CD14-positive monocyte (primary cell): ENCODE results near the gene LZTR1. TPM values are rescaled to one million over a fixed set of nuclear protein-coding genes. Genes with fewer than 3 reads are reported as not detected.
"Not testable (repeated sequence)": the region's sequence is repeated elsewhere in the genome, so short reads cannot be mapped to it uniquely, and the experiment has no call there.

Experiments used
- DNase-seq, 3 donors: peaks; one replicate each; pipeline ENCODE4 v3.0.0-alpha.2; 2011 to 2022
- H2AFZ ChIP-seq: 2 replicates; pipeline ENCODE4 v1.6.0; 2012; ENCODE audit warnings: mild to moderate bottlenecking, low read depth, low read length, inconsistent platforms; ENCODE audit not compliant: insufficient read depth, poor library complexity, severe bottlenecking
- H3K27ac ChIP-seq, 2 donors: 1 replicate in 1 of 2; 2 replicates in 1 of 2; pipeline ENCODE4 v1.5.1; 2012 to 2013; ENCODE audit warnings: low read length in 2 of 2, control low read depth in 1 of 2, inconsistent platforms in 1 of 2, low read depth in 1 of 2, mild to moderate bottlenecking in 1 of 2
- H3K27me3 ChIP-seq, 2 donors: one replicate each; pipeline versions ENCODE4 v1.6.0 to v1.6.1; 2011 to 2013; ENCODE audit warnings: low read length in 2 of 2; ENCODE audit not compliant: control insufficient read depth in 2 of 2, insufficient read depth in 2 of 2
- H3K36me3 ChIP-seq, 2 donors: replicated peaks in 1 of 2; 1 replicate in 1 of 2; 2 replicates in 1 of 2; pipeline versions ENCODE4 v1.5.1 to v1.6.1; 2012 to 2013; ENCODE audit warnings: low read length in 2 of 2, control low read depth in 1 of 2, inconsistent platforms in 1 of 2, mild to moderate bottlenecking in 1 of 2; ENCODE audit not compliant: insufficient read depth in 2 of 2, control insufficient read depth in 1 of 2
- H3K4me1 ChIP-seq, 2 donors: 1 replicate in 1 of 2; 2 replicates in 1 of 2; pipeline versions ENCODE4 v1.5.1 to v1.6.1; 2012 to 2013; ENCODE audit warnings: low read length in 2 of 2, control low read depth in 1 of 2, inconsistent platforms in 1 of 2, mild to moderate bottlenecking in 1 of 2, moderate library complexity in 1 of 2; ENCODE audit not compliant: insufficient read depth in 2 of 2, control insufficient read depth in 1 of 2
- H3K4me2 ChIP-seq: replicated peaks from 2 replicates; pipeline ENCODE3; 2012; ENCODE audit warnings: low read length, moderate library complexity, mild to moderate bottlenecking; ENCODE audit not compliant: poor library complexity, severe bottlenecking; ENCODE audit errors: extremely low read depth
- H3K4me3 ChIP-seq, 3 experiments: fragments of 200-600 bp in 1 of 3; sonication (generic) in 1 of 3; replicated peaks in 1 of 3; 1 replicate in 2 of 3; 2 replicates in 1 of 3; pipeline ENCODE4 v1.5.1; 2011 to 2013; ENCODE audit warnings: low read length in 3 of 3, mild to moderate bottlenecking in 3 of 3, control low read depth in 2 of 3, low read depth in 2 of 3, inconsistent platforms in 1 of 3, moderate library complexity in 1 of 3
- H3K79me2 ChIP-seq: 2 replicates; pipeline ENCODE4 v1.6.0; 2012; ENCODE audit warnings: mild to moderate bottlenecking, control low read depth, inconsistent platforms, low read length, moderate library complexity; ENCODE audit not compliant: insufficient read depth
- H3K9ac ChIP-seq: 2 replicates; pipeline ENCODE4 v1.6.0; 2017; ENCODE audit warnings: low read length, mild to moderate bottlenecking; ENCODE audit not compliant: insufficient read depth, poor library complexity, severe bottlenecking
- H3K9me3 ChIP-seq, 2 donors: replicated peaks in 1 of 2; 1 replicate in 1 of 2; 2 replicates in 1 of 2; pipeline versions ENCODE4 v1.5.1 to v1.6.1; 2012 to 2013; ENCODE audit warnings: low read length in 2 of 2, control low read depth in 1 of 2; ENCODE audit not compliant: control insufficient read depth in 1 of 2, insufficient read depth in 1 of 2
- H4K20me1 ChIP-seq: 2 replicates; pipeline ENCODE4 v1.6.0; 2012; ENCODE audit warnings: mild to moderate bottlenecking, low read length, control low read depth, moderate library complexity; ENCODE audit not compliant: insufficient read depth
- H3K27ac Mint-ChIP-seq, 7 donors: one replicate each; pipeline ENCODE4 v1.8.0; 2020; ENCODE audit warnings: mild to moderate bottlenecking in 7 of 7, mixed read lengths in 7 of 7, moderate library complexity in 6 of 7, inconsistent platforms in 2 of 7
- H3K27me3 Mint-ChIP-seq, 3 donors: one replicate each; pipeline ENCODE4 v1.8.0; 2021 to 2022; ENCODE audit warnings: low read depth in 3 of 3, mild to moderate bottlenecking in 3 of 3, mixed read lengths in 3 of 3, moderate library complexity in 3 of 3, inconsistent platforms in 1 of 3
- H3K36me3 Mint-ChIP-seq, 2 donors: one replicate each; pipeline ENCODE4 v1.8.0; 2020; ENCODE audit warnings: mixed read lengths in 2 of 2, inconsistent platforms in 1 of 2, mild to moderate bottlenecking in 1 of 2
- H3K4me1 Mint-ChIP-seq: one replicate; pipeline ENCODE4 v1.8.0; 2020; ENCODE audit warnings: mild to moderate bottlenecking, mixed read lengths
- H3K4me3 Mint-ChIP-seq, 2 donors: one replicate each; pipeline ENCODE4 v1.8.0; 2020; ENCODE audit warnings: mild to moderate bottlenecking in 2 of 2, mixed read lengths in 2 of 2, moderate library complexity in 1 of 2
- H3K9me3 Mint-ChIP-seq, 7 donors: one replicate each; pipeline ENCODE4 v1.8.0; 2020 to 2022; ENCODE audit warnings: mixed read lengths in 7 of 7, mild to moderate bottlenecking in 6 of 7, moderate library complexity in 6 of 7, inconsistent platforms in 2 of 7
- WGBS: methylation state at CpG from one replicate; pipeline ENCODE4 v1.1.5; 2013; ENCODE audit warnings: missing lambda C conversion rate; ENCODE audit not compliant: insufficient coverage; 5-methylcytosine and 5-hydroxymethylcytosine counted together
- intact Hi-C, 2 donors: fragments of 100-400 bp; cut with micrococcal nuclease; formaldehyde crosslinking; loops; one replicate each; pipeline versions ENCODE4 v1.15.0 to v1.15.1; 2023
- polyA plus RNA-seq, 3 donors: library from polyadenylated mRNA; depleted of rRNA in 1 of 3; unstranded in 2 of 3; stranded (reverse) in 1 of 3; fragments of 300-500 nt in 2 of 3; fragments of >200 nt in 1 of 3; fragmentation: Illumina TruSeq in 2 of 3; gene quantifications; 1 replicate in 2 of 3; 2 replicates in 1 of 3; pipeline ENCODE4 v1.2.3, GENCODE V29; 2012 to 2021
- TF ChIP-seq, protein P1 (sequence below): fragments of 200-600 bp; IDR thresholded peaks from one replicate; pipeline ENCODE4 v1.8.0; 2022; ENCODE audit warnings: antibody characterized with exemption, mild to moderate bottlenecking

The LZTR1 gene
- polyA plus RNA-seq, 3 donors = 7.1 to 63.3 (median 11.5) TPM

- no CpG with 5 or more reads among the region's 4 CpGs for WGBS
- H3K4me3 Mint-ChIP-seq = no peak overlapping the region
Observed at GRCh38 chr22:21003782-21004181, 21.7 kb downstream of the LZTR1 start.

DNA sequence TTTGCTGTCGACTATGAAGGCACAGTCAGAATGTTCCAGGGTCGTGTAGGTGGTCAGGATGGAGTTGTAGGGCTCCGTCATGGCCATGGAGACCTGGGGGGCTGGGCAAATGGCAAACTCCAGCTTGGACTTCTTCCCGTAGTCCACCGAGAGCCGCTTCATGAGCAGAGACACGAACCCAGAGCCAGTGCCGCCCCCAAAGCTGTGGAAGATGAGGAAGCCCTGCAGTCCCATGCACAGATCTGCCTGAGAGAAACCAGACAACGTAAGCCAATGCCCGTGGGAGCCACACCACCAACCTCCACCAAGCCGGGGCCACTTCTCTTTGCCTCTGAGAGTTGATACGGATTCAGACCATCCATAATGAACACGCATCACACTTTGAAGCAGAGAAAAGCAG lies 27.1 kb downstream of the LZTR1 start:
- H3K4me1 ChIP-seq, H3K27me3 ChIP-seq, H3K36me3 Mint-ChIP-seq, H3K4me1 Mint-ChIP-seq, H3K9me3 ChIP-seq, H3K4me3 Mint-ChIP-seq, H4K20me1 ChIP-seq, H3K27ac ChIP-seq, H3K36me3 ChIP-seq, intact Hi-C loops, H3K4me3 ChIP-seq, H2AFZ ChIP-seq, H3K9me3 Mint-ChIP-seq, H3K4me2 ChIP-seq, H3K79me2 ChIP-seq, H3K9ac ChIP-seq, DNase-seq: not testable (repeated sequence)
- Mint-ChIP-seq H3K27me3 (peaks cover 7 to 13% (median 9%) of the 10 kb centered on the region in 3 donors), H3K27ac (peak overlapping the region in 1 of 7 donors; percentile 17)
- WGBS = 94% methylated on average over 8 of the region's 13 CpGs

More at GRCh38 chr22:21003782-21004181, 21.7 kb downstream of the LZTR1 start:
- Histone ChIP-seq H3K4me1 (peaks cover 24 to 30% of the 10 kb centered on the region in 2 donors), H3K27me3 (no peaks in the 10 kb centered on the region), H3K4me3 (no peak overlapping the region), H3K9ac (no peak overlapping the region), H4K20me1 (no peaks in the 10 kb centered on the region), H3K27ac (no peak overlapping the region), H3K4me2 (no peak overlapping the region), H3K79me2 (peaks cover 13% of the 10 kb centered on the region), H3K9me3 (no peaks in the 10 kb centered on the region), H2AFZ (no peak overlapping the region), H3K36me3 (peaks cover 11 to 14% of the 10 kb centered on the region in 2 donors)
- intact Hi-C loops = loop anchor here in 1 of 2 donors (5.0 kb wide), 2 partner anchors 86 to 146 kb away; partner anchors contain the start of genes CRKL, PI4KA and SNAP29
- Mint-ChIP-seq H3K36me3 (peaks cover 6 to 11% of the 10 kb centered on the region in 2 donors), H3K9me3 (peaks cover 0 to 1% (median 0%) of the 10 kb centered on the region in 7 donors), H3K27ac (peak overlapping the region in 1 of 7 donors; percentile 61), H3K4me1 (peaks cover 26% of the 10 kb centered on the region), H3K27me3 (peaks cover 0 to 3% (median 1%) of the 10 kb centered on the region in 3 donors)
- TF ChIP-seq, protein P1, sequence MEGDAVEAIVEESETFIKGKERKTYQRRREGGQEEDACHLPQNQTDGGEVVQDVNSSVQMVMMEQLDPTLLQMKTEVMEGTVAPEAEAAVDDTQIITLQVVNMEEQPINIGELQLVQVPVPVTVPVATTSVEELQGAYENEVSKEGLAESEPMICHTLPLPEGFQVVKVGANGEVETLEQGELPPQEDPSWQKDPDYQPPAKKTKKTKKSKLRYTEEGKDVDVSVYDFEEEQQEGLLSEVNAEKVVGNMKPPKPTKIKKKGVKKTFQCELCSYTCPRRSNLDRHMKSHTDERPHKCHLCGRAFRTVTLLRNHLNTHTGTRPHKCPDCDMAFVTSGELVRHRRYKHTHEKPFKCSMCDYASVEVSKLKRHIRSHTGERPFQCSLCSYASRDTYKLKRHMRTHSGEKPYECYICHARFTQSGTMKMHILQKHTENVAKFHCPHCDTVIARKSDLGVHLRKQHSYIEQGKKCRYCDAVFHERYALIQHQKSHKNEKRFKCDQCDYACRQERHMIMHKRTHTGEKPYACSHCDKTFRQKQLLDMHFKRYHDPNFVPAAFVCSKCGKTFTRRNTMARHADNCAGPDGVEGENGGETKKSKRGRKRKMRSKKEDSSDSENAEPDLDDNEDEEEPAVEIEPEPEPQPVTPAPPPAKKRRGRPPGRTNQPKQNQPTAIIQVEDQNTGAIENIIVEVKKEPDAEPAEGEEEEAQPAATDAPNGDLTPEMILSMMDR = no peak
- DNase-seq = no peak
